ENCODE results near the gene CEP295NL.
A peak's percentile ranks its signal among the peaks of the same experiment; 100 is the strongest.

DNA sequence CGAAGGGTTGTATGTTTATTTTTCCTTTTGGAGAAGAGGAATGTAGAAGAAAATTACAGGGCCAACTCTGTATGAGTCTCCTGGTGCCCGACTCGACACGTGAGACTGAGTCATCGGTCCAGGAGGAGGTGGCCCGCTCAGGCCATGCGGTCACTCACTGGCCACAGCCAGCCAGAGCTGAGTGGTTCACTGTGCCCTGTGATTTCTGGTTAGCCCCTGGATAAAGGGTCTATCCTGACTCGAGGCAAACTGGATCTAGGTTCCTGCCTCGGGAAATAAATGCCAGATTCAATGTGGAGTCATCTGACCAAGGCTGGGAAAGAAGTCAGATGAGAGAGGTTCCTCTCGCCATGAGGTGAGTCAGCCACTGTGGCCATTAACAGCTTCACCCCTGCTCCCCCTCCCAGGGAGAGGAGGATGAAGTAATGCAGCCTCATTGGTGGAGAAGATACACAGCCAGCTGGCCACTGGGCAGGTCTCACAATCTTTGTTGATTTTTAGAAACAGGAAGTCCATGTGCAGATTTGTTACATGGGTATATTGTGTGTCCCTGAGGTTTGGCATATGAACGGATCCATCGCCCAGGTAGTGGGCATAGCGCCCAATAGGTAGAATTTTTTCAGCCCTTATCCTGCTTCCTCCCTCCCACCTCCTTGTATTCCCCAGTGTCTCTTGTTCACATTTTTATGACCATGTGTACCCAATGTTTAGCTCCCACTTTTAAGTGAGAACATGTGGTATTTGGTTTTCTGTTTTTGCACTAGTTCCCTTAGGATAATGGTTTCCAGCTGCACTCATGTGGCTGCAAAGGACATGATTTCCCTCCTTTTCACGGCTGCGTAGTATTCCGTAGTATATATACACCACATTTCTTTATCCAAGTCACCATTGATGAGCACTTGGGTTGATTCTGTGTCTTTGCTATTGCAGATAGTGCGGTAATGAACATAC lies 40.7 kb downstream of the CEP295NL start:
- TF ChIP-seq, protein P1, sequence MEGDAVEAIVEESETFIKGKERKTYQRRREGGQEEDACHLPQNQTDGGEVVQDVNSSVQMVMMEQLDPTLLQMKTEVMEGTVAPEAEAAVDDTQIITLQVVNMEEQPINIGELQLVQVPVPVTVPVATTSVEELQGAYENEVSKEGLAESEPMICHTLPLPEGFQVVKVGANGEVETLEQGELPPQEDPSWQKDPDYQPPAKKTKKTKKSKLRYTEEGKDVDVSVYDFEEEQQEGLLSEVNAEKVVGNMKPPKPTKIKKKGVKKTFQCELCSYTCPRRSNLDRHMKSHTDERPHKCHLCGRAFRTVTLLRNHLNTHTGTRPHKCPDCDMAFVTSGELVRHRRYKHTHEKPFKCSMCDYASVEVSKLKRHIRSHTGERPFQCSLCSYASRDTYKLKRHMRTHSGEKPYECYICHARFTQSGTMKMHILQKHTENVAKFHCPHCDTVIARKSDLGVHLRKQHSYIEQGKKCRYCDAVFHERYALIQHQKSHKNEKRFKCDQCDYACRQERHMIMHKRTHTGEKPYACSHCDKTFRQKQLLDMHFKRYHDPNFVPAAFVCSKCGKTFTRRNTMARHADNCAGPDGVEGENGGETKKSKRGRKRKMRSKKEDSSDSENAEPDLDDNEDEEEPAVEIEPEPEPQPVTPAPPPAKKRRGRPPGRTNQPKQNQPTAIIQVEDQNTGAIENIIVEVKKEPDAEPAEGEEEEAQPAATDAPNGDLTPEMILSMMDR (IDR thresholded peaks at IDR 0.05) = no peak
- TF ChIP-seq POLR2A (IDR thresholded peaks at IDR 0.05) = peak; percentile 60 to 77 (median 68)
